HG03064 (cell line): ENCODE data around the gene ACTR5.
A peak's percentile ranks its signal among the peaks of the same experiment; 100 is the strongest.

ENCODE experiments used
- ATAC-seq: cut with Tn5 transposase; IDR thresholded peaks from one replicate; pipeline ENCODE4 v1.9.1; 2021; ENCODE audit warnings: low read depth; ENCODE audit not compliant: unreplicated experiment

Gene ACTR5

DNA sequence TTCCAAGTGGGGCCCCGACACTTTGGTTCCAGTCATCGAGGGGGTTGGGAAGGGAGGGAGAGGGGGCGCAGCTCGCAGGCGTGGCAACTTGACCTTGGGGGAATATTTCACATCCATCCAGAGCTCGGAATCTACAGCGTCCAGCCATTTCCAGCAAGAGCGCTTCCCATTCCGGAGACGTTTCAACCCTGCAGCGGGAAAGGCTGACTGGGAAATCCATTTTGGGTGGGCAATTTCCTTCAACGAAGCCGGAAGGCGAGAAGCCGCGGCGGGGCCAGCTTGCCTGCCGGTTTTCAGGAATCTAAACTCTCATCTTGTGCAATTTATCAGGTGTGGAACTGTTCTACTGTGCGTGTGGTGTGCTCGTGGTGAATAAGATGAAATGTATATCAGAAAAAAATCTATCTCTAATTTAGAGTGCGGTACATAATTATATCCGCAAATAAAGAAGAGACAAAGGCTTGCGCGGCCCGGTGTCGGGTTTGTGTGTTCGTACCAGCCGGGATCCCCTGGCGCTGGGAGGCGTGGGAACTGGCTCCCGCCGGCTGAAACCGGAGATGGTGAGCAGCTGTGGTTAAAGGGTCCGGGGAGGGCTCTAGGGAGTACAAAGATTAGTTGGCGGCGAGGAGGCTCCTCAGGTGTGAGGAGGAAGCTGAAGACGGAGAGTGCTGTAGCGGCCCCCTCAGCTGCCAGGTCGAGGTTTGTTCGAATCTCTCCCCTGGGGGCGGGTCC lies 19.2 kb upstream of the ACTR5 start:
- ATAC-seq = no peak

- no peak for ATAC-seq
These were observed 18.5 kb upstream of the ACTR5 start for GRCh38 chr20:38729767-38730166.

- no peak for ATAC-seq
These were observed 17.9 kb upstream of the ACTR5 start for GRCh38 chr20:38730167-38730988.

GRCh38 chr20:38730989-38731737 lies 17.1 kb upstream of the ACTR5 start:
- ATAC-seq = no peak

- no peak for ATAC-seq
These were observed 16.5 kb upstream of the ACTR5 start for GRCh38 chr20:38731738-38732113.

DNA sequence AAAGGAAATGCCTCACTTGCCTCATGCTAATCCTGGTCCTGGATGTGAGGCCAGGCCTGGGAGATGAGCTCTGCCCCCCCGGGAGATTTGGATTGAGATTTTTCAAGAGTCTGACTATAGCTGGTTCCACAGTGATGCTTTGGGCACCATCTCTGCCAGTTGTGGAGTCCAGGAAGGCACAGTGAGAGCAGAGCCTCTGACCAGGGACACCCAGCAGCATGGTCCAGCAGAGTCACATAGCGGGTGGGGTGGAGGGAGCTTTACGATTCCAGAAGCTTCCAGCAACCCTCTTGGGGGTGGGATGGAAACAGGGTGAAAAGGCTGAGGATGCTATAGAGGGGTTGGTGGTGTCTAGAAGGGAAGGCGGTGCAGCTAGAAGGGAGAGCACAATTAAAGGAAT lies 15.3 kb upstream of the ACTR5 start:
- no peak for ATAC-seq

GRCh38 chr20:38735172-38735571 lies 13.1 kb upstream of the ACTR5 start:
- no peak for ATAC-seq

DNA sequence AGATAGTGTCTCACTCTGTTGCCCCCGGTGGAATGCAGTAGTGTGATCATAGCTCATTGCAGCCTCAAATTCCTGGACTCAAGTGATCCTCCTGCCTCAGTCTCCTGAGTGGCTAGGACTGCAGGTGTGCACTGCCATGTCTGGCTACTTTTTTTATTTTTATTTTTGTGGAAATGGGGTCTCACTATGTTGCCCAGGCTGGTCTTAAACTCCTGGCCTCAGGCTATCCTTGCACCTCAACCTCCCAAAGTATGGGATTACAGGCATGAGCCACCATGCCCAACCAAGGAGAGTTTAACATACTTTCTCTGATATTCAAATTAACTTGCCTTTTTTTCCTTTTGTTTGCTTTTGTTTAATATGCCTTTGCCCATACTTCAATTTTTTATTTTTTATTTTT lies 10.4 kb upstream of the ACTR5 start:
- ATAC-seq = no peak

- ATAC-seq = no peak
These were observed 2.5 kb upstream of the ACTR5 start for GRCh38 chr20:38745757-38746156.

DNA sequence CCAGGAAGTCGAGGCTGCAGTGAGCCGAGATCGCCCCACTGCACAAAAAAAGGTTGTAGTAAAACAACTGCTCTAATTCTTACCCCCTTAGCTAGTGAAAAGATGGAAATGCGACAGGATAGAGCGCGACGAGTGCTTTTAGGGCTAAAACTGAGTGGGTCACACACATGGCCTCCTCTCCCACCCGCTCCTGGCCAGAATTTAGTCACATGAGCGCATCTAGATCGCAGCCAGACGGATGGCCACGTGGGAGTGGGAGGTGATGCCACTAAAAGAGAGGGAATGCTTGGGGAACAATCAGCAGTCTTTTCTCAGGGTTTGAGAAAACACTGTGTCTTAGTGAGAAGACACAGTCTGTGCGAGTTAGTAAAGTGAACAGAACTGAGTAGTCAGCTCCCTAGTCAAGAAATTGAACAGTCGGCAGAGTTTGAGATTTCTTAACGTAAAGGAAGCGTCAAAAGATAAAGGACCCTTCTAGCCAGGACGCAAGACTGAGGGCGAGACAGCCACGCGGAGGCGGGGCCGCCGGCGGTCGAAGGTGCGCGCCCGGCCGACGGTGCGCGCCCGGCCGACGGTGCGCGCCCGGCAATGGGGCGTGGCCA lies 664 bp upstream of the ACTR5 start:
- ATAC-seq = no peak

- ATAC-seq = peak; percentile 26
These were observed 545 bp downstream of the ACTR5 start for GRCh38 chr20:38748861-38749149.

DNA sequence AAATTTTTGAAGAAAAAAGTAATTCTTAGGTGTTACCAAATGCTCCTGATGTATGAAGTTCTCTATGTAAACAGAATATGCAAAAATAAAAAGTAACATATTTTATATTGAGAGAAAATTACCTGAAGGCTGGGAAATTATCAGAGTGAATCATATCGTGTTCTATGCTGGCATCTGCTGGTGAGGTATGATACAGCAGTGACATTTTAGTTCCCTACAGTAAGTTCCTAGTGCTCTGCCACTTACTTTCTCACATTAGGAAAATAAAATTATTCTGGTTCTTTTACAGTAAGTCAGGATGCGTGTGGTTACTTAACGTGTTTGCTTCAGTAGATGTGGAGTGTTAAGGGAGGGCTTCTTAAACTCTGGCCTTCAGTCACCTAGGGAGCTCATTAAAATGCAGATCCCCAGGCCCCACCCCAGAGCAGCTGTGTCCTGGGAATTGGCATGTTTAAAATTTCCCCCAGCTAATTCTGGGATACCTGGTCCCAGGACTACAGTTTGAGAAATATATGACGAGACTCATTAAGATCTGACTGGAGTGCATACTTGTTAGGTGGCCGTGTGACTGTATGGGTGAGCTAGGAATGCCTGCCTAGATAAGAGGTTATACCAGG lies 3.2 kb downstream of the ACTR5 start:
- ATAC-seq = no peak

GRCh38 chr20:38752029-38752428 lies 3.8 kb downstream of the ACTR5 start:
- ATAC-seq = no peak

- no peak for ATAC-seq
These were observed 6.7 kb downstream of the ACTR5 start for GRCh38 chr20:38754924-38755323.

DNA sequence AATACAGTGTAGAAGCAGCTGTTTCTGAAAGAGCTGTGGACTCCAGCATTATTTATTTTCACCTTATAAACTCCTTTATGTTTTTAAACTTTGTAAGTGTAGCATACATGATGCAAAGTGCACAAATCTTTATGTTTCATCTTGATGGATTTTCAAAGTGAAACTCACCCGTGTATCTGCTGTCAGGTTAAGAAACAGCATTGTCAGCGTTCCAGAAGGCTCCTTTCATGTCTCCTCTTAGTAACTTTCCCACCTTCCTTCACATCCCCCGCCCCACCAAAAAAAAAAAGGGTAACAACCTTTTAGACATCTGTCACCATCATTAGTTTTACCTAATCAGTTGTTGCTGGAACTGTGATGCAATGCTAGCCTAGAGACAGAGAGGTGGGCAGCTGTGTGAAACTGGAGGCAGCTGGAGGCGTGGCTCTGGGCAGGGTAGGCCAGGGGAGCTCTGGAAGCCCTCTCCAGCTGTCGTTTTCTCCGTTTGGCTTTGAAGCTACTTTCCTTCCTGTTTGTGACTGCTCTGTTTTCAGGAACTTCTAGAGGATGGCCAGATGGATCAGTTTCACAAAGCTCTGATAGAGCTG lies 7.2 kb downstream of the ACTR5 start:
- no peak for ATAC-seq

GRCh38 chr20:38757145-38757775 lies 9.0 kb downstream of the ACTR5 start:
- no peak for ATAC-seq

- ATAC-seq = no peak
These were observed 10.8 kb downstream of the ACTR5 start for GRCh38 chr20:38759106-38759505.

GRCh38 chr20:38760978-38761377 lies 12.7 kb downstream of the ACTR5 start:
- ATAC-seq = no peak

DNA sequence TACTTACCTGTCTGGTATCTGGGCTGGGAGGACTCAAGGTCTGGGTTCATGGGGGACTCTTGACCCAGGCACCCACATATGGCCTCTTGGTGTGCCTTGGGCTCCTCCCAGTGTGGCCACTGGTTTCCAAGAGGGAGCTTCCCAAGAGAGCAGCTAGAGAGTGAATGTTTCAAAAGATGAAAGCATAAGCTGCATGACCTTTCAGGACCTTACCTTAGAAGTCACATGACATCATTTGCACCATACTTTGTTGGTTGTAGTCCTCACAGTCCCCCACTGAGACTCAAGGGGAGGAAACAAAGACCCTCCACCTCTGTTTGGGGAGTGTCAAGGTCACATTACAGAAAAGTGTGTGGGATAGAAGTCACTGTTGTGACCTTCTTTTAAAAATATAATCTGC lies 13.9 kb downstream of the ACTR5 start:
- no peak for ATAC-seq

DNA sequence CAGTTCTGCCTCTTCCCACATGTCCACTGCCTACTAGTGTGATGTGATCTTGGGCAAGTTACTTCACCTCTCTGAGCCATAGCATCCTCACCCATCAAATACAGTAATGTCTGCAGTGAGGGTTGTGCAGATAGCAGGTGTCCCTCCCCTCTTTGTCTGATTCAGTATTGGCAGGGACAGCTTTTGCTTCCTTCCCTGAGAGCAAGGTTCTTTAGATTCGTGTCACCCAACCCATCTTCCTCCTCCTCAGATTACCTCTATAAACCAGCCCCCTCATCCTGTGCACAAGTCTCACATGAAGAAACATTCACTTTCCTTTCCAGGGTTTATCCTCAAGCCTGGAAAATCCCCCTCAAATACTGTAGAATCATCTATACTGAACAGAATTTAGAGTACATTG lies 15.4 kb downstream of the ACTR5 start:
- no peak for ATAC-seq
